Measurements from ENCODE around the gene PKDCC.

Gene PKDCC

DNA sequence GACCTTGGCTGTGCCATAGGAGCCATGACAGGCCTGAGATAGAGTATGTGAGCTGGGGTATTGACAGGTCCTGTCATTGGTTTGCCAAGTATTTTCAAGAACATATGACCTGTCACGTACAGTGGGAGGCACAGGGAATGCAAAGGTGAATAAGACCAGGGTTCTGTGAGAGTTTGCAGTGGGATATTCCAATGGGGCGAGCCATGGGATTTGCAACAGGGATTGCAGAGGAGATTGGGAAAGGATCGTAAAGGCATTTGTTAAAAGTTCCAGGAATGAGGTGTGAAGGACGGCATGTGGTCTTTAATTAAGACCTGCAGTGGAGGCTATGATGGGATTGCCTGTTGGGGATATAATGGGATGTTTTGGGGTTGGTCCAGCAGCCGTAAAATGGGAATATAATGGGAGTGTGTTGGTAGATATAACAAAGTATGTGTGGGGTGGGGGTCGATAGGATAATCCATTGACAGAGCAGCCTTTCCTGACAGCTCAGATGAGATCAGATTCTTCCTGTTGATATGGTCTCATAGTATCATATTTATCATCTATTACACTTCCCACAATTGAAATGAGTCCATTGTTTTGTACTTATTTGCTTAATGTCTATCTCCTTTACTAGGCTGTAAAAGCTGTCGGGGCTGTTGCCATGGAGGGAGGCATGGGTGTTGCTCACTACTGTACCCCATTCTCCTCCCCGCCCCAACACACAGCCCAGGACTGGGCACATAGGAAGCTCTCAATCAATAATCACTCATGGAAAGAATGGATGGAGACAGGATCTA is 38.1 kb downstream of the PKDCC start:
- no peak overlapping the region for H3K4me3 ChIP-seq
- TF ChIP-seq, protein P1, sequence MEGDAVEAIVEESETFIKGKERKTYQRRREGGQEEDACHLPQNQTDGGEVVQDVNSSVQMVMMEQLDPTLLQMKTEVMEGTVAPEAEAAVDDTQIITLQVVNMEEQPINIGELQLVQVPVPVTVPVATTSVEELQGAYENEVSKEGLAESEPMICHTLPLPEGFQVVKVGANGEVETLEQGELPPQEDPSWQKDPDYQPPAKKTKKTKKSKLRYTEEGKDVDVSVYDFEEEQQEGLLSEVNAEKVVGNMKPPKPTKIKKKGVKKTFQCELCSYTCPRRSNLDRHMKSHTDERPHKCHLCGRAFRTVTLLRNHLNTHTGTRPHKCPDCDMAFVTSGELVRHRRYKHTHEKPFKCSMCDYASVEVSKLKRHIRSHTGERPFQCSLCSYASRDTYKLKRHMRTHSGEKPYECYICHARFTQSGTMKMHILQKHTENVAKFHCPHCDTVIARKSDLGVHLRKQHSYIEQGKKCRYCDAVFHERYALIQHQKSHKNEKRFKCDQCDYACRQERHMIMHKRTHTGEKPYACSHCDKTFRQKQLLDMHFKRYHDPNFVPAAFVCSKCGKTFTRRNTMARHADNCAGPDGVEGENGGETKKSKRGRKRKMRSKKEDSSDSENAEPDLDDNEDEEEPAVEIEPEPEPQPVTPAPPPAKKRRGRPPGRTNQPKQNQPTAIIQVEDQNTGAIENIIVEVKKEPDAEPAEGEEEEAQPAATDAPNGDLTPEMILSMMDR (IDR thresholded peaks at IDR 0.05), result no peak
- no peak for DNase-seq (ENCODE audit: low spot score)
- H3K27ac ChIP-seq, result no peak overlapping the region

DNA sequence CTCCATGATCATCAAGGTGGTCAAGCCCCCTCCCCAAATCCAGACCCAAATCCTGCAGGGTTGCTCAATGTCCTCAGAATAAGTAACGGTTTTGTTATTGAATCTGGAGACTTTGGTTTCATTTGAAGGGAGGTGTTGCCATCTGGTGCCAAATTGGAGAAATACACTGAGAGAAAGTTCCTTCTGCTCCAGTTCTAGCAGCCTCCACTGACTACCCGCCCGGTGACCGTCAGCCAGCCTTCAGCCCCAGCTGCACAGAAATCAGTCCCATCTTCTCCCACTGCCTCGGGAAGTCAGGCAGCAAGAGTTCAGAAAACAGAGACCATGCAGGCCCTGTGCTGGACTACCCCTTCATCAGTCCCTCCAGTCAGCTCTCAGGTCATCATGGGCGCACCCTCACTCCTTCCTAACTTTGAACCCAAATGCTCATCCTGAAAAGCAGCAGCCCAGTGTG is 38.7 kb downstream of the PKDCC start:
- TF ChIP-seq, protein P1 (IDR thresholded peaks at IDR 0.05), result peak; percentile 72
- Histone ChIP-seq H3K27ac (no peak overlapping the region), H3K4me3 (no peak overlapping the region)
- no peak for DNase-seq (ENCODE audit: low spot score)

DNA sequence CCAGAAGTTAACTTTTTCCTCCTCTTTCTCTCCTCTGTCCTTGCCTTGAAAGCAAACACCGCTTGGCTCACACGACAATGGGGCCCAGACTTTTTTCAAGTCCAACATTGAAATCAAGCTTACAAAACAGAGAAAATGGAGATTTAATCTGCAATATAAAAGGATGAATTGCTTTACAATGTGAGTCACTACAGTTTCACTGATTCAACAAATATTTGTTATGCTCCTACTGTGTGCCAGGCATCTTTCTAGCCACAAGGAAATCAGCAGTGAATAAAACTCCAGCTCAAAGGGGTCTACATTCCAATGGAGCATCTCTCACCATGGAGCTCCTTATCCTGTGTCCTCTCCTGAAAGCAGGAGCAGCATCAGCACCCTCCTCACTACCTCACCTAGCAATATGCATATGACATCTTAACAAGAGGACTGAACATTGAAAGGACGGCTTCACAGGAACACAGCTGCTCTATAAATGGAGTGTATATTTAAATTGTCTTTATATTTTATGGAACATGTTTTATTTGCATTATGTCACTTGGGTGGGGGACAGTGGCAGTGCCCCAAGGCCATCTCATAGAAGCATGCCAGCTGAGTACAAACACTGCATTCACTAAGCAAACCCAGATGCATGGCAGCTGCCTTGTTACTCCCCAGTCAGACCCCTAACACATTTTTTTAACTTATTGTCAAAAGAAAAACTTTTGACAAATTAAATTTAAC is 39.5 kb downstream of the PKDCC start:
- Histone ChIP-seq H3K4me3 (no peak overlapping the region), H3K27ac (no peak overlapping the region)
- DNase-seq (ENCODE audit: low spot score), result no peak
- TF ChIP-seq, protein P1 (IDR thresholded peaks at IDR 0.05), result no peak

DNA sequence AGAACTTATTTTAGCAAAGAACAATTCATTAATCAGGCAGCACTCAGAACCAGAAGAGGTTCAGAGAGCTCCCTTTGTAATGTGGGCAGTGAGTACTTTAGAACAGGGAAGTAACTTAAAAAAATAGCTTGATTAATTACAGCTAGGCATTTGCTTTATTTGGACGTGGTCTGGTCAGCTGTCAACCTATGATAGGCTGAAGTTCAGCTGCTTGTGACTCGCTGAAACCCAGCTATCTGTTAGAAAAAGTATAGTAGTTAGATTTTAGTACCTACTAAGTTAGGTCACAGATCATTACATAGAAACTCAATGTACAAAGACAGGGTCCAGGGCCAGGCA is 40.0 kb downstream of the PKDCC start:
- TF ChIP-seq, protein P1 (IDR thresholded peaks at IDR 0.05), result no peak
- H3K4me3 ChIP-seq, result no peak overlapping the region
- DNase-seq (ENCODE audit: low spot score), result no peak
- no peak overlapping the region for H3K27ac ChIP-seq

DNA sequence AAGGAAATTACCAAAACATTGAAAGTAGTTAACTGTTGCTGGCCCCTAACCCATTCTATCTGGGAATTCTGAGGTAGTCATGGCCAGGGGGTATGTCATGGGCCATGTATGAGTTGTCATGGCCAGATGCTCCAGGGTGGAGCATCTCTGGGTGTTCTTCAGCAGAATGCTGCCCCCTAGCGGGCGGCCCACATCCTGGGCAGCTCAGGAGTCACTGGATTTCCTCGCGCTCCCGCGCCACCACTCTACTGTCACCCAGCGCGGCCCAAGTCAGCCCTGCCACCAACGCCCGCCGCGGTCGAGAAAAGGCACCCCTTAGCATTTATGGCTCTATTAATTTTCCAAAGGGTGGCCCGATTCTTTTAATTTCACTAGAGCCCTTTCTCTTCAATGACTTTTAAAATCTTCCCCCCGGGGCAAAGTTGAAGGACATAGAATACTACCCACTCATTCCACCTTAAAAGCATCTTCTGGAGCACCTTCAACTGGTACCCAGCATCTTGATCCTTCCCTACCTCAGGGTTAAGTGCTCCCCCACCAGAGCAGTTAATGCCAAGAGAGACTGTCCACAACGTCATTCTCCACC is 41.6 kb downstream of the PKDCC start:
- Histone ChIP-seq H3K4me3 (no peak overlapping the region), H3K27ac (no peak overlapping the region)
- TF ChIP-seq, protein P1 (IDR thresholded peaks at IDR 0.05), result peak; percentile 38
- DNase-seq (ENCODE audit: low spot score), result no peak

DNA sequence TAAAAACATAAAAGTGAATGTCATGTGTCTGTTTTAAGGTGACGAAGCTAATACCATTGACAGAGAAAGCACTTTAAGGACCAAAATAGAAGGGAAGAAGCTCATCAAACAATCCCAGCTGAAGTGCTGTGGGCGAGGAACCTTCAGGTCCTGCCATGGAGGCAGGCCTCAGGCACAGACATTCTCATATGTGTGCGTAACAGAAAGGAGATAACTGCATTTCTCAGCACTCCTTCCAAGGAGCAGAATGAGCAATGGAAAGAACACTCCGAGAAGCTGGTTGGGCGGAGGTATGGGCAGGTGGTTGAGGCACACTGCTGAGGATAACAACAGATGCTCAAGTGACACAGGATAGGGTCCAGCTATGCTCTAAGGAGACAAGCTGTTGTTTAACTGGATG is 42.4 kb downstream of the PKDCC start:
- TF ChIP-seq, protein P1 (IDR thresholded peaks at IDR 0.05), result no peak

More for the DNA sequence above, 42.4 kb downstream of the PKDCC start:
- H3K27ac ChIP-seq, result no peak overlapping the region
- H3K4me3 ChIP-seq, result no peak overlapping the region
- no peak for DNase-seq (ENCODE audit: low spot score)
